Esophagus muscularis mucosa (tissue), 4 donors: ENCODE data around the gene GALNT1. TPM values are rescaled to one million over a fixed set of nuclear protein-coding genes. Genes with fewer than 3 reads are reported as not detected.

Experiments
- DNase-seq: peaks from one replicate; pipeline ENCODE4 v3.0.0-alpha.2; 2017; ENCODE audit errors: extremely low spot score
- H3K27ac ChIP-seq, 4 donors: fragments of 200-600 bp; sonication (generic); replicated peaks in 1 of 4; 1 replicate in 3 of 4; 2 replicates in 1 of 4; pipeline ENCODE4 v1.5.1; 2016 to 2019; ENCODE audit warnings: mild to moderate bottlenecking in 1 of 4
- H3K27me3 ChIP-seq, 4 donors: fragments of 200-600 bp; sonication (generic); one replicate each; pipeline versions ENCODE4 v1.5.1 to v1.6.0; 2016 to 2019
- H3K36me3 ChIP-seq, 4 donors: fragments of 200-600 bp; sonication (generic); one replicate each; pipeline ENCODE4 v1.5.1; 2016 to 2019
- H3K4me1 ChIP-seq, 4 donors: fragments of 200-600 bp; sonication (generic); one replicate each; pipeline ENCODE4 v1.5.1; 2016 to 2019
- H3K4me3 ChIP-seq, 4 donors: fragments of 200-600 bp; sonication (generic); 1 replicate in 2 of 4; 2 replicates in 2 of 4; pipeline ENCODE4 v1.5.1; 2016 to 2019; ENCODE audit warnings: mild to moderate bottlenecking in 4 of 4, moderate library complexity in 1 of 4
- H3K9me3 ChIP-seq, 4 donors: fragments of 200-600 bp; sonication (generic); 1 replicate in 3 of 4; 2 replicates in 1 of 4; pipeline ENCODE4 v1.5.1; 2016 to 2019
- EP300 ChIP-seq: sonication (generic); formaldehyde crosslinking; IDR thresholded peaks from one replicate; pipeline ENCODE4 v1.6.1; 2017; ENCODE audit warnings: antibody characterized with exemption
- POLR2A ChIP-seq: fragments of 450-650 bp; IDR thresholded peaks from one replicate; pipeline ENCODE4 v1.6.1; 2017; ENCODE audit warnings: antibody characterized with exemption, moderate library complexity, mild to moderate bottlenecking, low read depth
- POLR2AphosphoS5 ChIP-seq, 2 donors: sonication (generic); formaldehyde crosslinking; IDR thresholded peaks; one replicate each; pipeline ENCODE4 v1.6.1; 2017; ENCODE audit warnings: antibody characterized with exemption in 2 of 2
- WGBS: methylation state at CpG from one replicate; pipeline ENCODE4 v1.1.5; 2018; 5-methylcytosine and 5-hydroxymethylcytosine counted together
- intact Hi-C: fragments of 100-400 bp; cut with DNase I; formaldehyde crosslinking; loops from one replicate; pipeline ENCODE4 v1.15.1; 2023
- total RNA-seq, 4 donors: library from RNA; depleted of rRNA; stranded (reverse); fragments of >200 nt; gene quantifications; one replicate each; pipeline versions ENCODE4 v1.1.0 to v1.2.1, GENCODE V29; 2016
- TF ChIP-seq, protein P1 (sequence below), 3 experiments: fragments of 200-600 bp in 2 of 3; fragments of 450-650 bp in 1 of 3; sonication (generic) in 2 of 3; IDR thresholded peaks; one replicate each; pipeline ENCODE4 v1.5.1; 2017 to 2019; ENCODE audit warnings: antibody characterized with exemption in 3 of 3, mild to moderate bottlenecking in 2 of 3, moderate library complexity in 1 of 3

The GALNT1 gene
- total RNA-seq, 4 donors from 2014 or later = 26.4 to 34.5 (median 31.6) TPM

GRCh38 chr18:35588122-35588521, 6.6 kb downstream of the GALNT1 start:
- 96% methylated on average over 4 of the region's 4 CpGs for WGBS
- Histone ChIP-seq H3K9me3 (peaks cover 0 to 9% (median 4%) of the 10 kb centered on the region in 4 donors), H3K4me3 (no peak overlapping the region), H3K27me3 (no peaks in the 10 kb centered on the region), H3K36me3 (no peaks in the 10 kb centered on the region), H3K4me1 (peaks cover 22 to 37% (median 28%) of the 10 kb centered on the region in 4 donors), H3K27ac (no peak overlapping the region)
- intact Hi-C loops = no loop called here
- DNase-seq = no peak
- TF ChIP-seq POLR2AphosphoS5 (IDR thresholded peaks at IDR 0.05) (no peak), EP300 (no peak), POLR2A (no peak)
- TF ChIP-seq, protein P1, sequence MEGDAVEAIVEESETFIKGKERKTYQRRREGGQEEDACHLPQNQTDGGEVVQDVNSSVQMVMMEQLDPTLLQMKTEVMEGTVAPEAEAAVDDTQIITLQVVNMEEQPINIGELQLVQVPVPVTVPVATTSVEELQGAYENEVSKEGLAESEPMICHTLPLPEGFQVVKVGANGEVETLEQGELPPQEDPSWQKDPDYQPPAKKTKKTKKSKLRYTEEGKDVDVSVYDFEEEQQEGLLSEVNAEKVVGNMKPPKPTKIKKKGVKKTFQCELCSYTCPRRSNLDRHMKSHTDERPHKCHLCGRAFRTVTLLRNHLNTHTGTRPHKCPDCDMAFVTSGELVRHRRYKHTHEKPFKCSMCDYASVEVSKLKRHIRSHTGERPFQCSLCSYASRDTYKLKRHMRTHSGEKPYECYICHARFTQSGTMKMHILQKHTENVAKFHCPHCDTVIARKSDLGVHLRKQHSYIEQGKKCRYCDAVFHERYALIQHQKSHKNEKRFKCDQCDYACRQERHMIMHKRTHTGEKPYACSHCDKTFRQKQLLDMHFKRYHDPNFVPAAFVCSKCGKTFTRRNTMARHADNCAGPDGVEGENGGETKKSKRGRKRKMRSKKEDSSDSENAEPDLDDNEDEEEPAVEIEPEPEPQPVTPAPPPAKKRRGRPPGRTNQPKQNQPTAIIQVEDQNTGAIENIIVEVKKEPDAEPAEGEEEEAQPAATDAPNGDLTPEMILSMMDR (IDR thresholded peaks at IDR 0.05) = no peak

DNA sequence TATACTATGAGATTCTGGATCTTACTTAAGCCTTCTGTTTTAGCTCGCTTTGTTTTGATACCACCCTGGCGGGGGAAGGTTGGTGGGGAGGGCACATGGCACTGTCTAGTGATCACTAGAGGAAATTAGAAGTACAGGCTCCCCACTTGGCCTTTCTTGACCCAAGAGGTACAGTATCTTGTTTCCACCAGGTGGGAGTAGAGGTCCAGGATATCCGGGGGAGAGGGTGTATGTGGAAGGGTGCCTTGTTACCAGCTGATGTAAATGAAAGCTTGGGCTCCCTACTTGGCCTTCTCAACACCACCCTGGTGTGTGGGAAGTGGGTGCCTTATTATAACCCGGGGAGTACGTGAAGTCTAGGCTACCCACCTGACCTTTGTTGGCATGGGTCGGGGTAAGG, 7.5 kb downstream of the GALNT1 start:
- Histone ChIP-seq H3K27me3 (no peaks in the 10 kb centered on the region), H3K4me1 (peaks cover 19 to 31% (median 26%) of the 10 kb centered on the region in 4 donors), H3K27ac (no peak overlapping the region), H3K36me3 (no peaks in the 10 kb centered on the region), H3K9me3 (peaks cover 0 to 9% (median 4%) of the 10 kb centered on the region in 4 donors), H3K4me3 (no peak overlapping the region)
- 91% methylated on average over 6 of the region's 6 CpGs for WGBS
- DNase-seq = no peak
- intact Hi-C loops = no loop called here
- TF ChIP-seq, protein P1 (IDR thresholded peaks at IDR 0.05) = no peak
- TF ChIP-seq POLR2AphosphoS5 (IDR thresholded peaks at IDR 0.05) (no peak), POLR2A (no peak), EP300 (no peak)

DNA sequence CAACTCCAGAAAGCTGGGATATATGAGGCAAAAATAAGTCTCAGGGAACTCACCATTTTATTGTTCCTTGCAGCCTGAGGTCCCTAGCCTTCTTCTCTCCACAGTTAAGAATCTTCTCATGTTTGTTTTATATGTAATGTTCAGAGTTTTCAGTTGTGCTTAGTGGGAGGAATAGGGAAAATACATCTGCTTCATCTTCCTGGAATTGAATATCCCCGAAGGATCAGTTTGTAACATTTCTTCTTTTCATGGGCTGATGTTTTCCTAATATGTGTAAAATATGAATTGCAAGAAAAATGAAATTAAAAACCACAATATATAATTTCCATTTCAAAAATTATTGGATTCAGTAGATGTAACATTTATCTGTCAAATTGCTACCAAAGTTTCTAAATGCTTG, 8.0 kb downstream of the GALNT1 start:
- Histone ChIP-seq H3K27me3 (no peaks in the 10 kb centered on the region), H3K27ac (no peak overlapping the region), H3K4me1 (peaks cover 22 to 32% (median 25%) of the 10 kb centered on the region in 4 donors), H3K4me3 (no peak overlapping the region), H3K36me3 (no peaks in the 10 kb centered on the region), H3K9me3 (peaks cover 0 to 9% (median 4%) of the 10 kb centered on the region in 4 donors)
- TF ChIP-seq EP300 (no peak), POLR2A (no peak), POLR2AphosphoS5 (IDR thresholded peaks at IDR 0.05) (no peak)
- TF ChIP-seq, protein P1 (IDR thresholded peaks at IDR 0.05) = no peak
- DNase-seq = no peak
- intact Hi-C loops = no loop called here
- WGBS = 83% methylated on average over 1 of the region's 1 CpG

DNA sequence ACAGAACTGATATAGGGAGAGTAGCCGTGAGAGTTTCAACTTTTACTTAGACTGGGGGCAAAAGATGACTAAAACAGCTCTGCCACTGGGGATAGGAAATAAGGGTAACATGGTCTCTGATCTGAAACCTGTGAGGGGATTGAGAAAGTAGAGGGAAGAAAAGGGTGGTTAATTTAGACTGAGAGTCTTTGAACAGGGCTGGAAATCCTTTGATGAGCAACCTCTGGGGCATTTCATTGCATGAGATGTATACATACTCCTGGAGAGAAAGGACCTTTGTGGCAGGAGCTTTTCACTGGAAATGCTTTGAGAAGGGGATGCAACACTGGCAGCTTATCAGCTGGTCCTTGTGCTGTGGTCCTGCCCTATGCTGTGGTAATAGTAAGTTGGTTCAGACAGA, 9.4 kb downstream of the GALNT1 start:
- Histone ChIP-seq H3K4me1 (peaks cover 22 to 42% (median 35%) of the 10 kb centered on the region in 4 donors), H3K9me3 (peaks cover 0 to 9% (median 4%) of the 10 kb centered on the region in 4 donors), H3K4me3 (no peak overlapping the region), H3K36me3 (no peaks in the 10 kb centered on the region), H3K27ac (no peak overlapping the region), H3K27me3 (no peaks in the 10 kb centered on the region)
- DNase-seq = no peak
- WGBS = 100% methylated on average over 1 of the region's 1 CpG
- TF ChIP-seq EP300 (no peak), POLR2A (no peak), POLR2AphosphoS5 (IDR thresholded peaks at IDR 0.05) (no peak)
- TF ChIP-seq, protein P1 (IDR thresholded peaks at IDR 0.05) = no peak
- intact Hi-C loops = no loop called here

DNA sequence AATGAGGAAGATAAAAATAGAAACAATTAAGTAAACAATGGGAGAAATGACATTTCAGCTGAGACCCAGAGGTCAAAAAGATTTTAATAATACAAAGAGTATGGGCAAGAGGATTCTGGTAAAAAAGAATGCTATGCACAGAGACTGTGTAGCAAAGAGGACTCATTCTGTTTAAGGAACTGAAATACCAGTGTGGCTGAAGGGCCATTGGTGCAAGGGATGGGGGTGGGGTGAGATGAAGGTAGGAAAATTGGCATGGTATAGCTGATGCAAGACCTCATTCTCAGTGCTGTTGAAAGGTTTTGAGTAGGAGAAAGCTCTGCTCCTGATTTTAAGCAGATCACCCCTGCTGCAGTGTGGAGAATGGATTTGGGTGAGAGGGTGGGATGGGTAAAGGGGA, 10.8 kb downstream of the GALNT1 start:
- no peak overlapping the region for H3K27ac ChIP-seq
- intact Hi-C loops = no loop called here
- H3K27me3 ChIP-seq = no peaks in the 10 kb centered on the region
- no peak overlapping the region for H3K4me3 ChIP-seq
- H3K36me3 ChIP-seq = no peaks in the 10 kb centered on the region
- TF ChIP-seq POLR2AphosphoS5 (IDR thresholded peaks at IDR 0.05) (no peak), POLR2A (no peak), EP300 (no peak)
- TF ChIP-seq, protein P1 (IDR thresholded peaks at IDR 0.05) = no peak
- DNase-seq = no peak
- peaks cover 22 to 42% (median 36%) of the 10 kb centered on the region in 4 donors for H3K4me1 ChIP-seq
- peaks cover 0 to 9% (median 4%) of the 10 kb centered on the region in 4 donors for H3K9me3 ChIP-seq
